CD8-positive, alpha-beta memory T cell (primary cell): Measurements from ENCODE around the gene REPS1. TPM values are rescaled to one million over a fixed set of nuclear protein-coding genes. Genes with fewer than 3 reads are reported as not detected.

Source experiments
- CTCF ChIA-PET: fragments of 350-600 bp; sonication (Branson Sonifier 250); formaldehyde crosslinking; loops from one replicate; lab custom pipeline; 2021; ENCODE audit warnings: antibody characterized with exemption; lab: Charles Lee
- POLR2A ChIA-PET: fragments of 350-600 bp; sonication (Branson Sonifier 250); formaldehyde crosslinking; loops from one replicate; lab custom pipeline; 2021; ENCODE audit warnings: antibody characterized with exemption; lab: Charles Lee
- DNase-seq, 5 donors: peaks; one replicate each; pipeline versions ENCODE4 v3.0.0 to v3.0.0-alpha.2; 2020 to 2022; ENCODE audit warnings: mixed read lengths in 1 of 5
- H3K27ac ChIP-seq: one replicate; pipeline ENCODE4 v1.7.0; 2013; ENCODE audit warnings: low read depth, mild to moderate bottlenecking, low read length, moderate library complexity
- H3K27me3 ChIP-seq: 2 replicates; pipeline ENCODE4 v1.7.0; 2013; ENCODE audit warnings: low read length, mild to moderate bottlenecking; ENCODE audit not compliant: insufficient read depth, poor library complexity, severe bottlenecking
- H3K36me3 ChIP-seq: 2 replicates; pipeline ENCODE4 v1.7.0; 2013; ENCODE audit warnings: mild to moderate bottlenecking, low read length, moderate library complexity; ENCODE audit not compliant: insufficient read depth
- H3K4me1 ChIP-seq: 2 replicates; pipeline ENCODE4 v1.7.0; 2013; ENCODE audit warnings: mild to moderate bottlenecking, low read length, moderate library complexity; ENCODE audit not compliant: insufficient read depth
- H3K4me3 ChIP-seq: 2 replicates; pipeline ENCODE4 v1.7.0; 2013; ENCODE audit warnings: mild to moderate bottlenecking, low read length
- H3K9me3 ChIP-seq: 2 replicates; pipeline ENCODE4 v1.7.0; 2013; ENCODE audit warnings: mild to moderate bottlenecking, low read length
- H3K27ac Mint-ChIP-seq, 8 donors: one replicate each; pipeline ENCODE4 v1.8.0; 2020 to 2021; ENCODE audit warnings: mixed read lengths in 8 of 8, mild to moderate bottlenecking in 6 of 8, inconsistent platforms in 3 of 8, moderate library complexity in 3 of 8
- H3K27me3 Mint-ChIP-seq, 2 donors: one replicate each; pipeline ENCODE4 v1.8.0; 2020 to 2021; ENCODE audit warnings: mixed read lengths in 2 of 2, mild to moderate bottlenecking in 1 of 2, moderate library complexity in 1 of 2
- H3K36me3 Mint-ChIP-seq, 3 donors: one replicate each; pipeline ENCODE4 v1.8.0; 2020 to 2021; ENCODE audit warnings: mixed read lengths in 3 of 3, inconsistent platforms in 1 of 3, mild to moderate bottlenecking in 1 of 3
- H3K4me1 Mint-ChIP-seq, 3 donors: one replicate each; pipeline ENCODE4 v1.8.0; 2020 to 2021; ENCODE audit warnings: mixed read lengths in 3 of 3, inconsistent platforms in 1 of 3, mild to moderate bottlenecking in 1 of 3
- H3K4me3 Mint-ChIP-seq, 7 donors: one replicate each; pipeline ENCODE4 v1.8.0; 2020 to 2021; ENCODE audit warnings: mixed read lengths in 7 of 7, mild to moderate bottlenecking in 6 of 7, moderate library complexity in 4 of 7, inconsistent platforms in 2 of 7
- H3K9me3 Mint-ChIP-seq, 5 donors: one replicate each; pipeline ENCODE4 v1.8.0; 2020 to 2022; ENCODE audit warnings: mixed read lengths in 5 of 5, mild to moderate bottlenecking in 3 of 5, moderate library complexity in 2 of 5, inconsistent platforms in 1 of 5
- polyA plus RNA-seq: library from polyadenylated mRNA; unstranded; fragments of 300-500 nt; fragmentation: Illumina TruSeq; gene quantifications from one replicate; pipeline ENCODE4 v1.2.3, GENCODE V29; 2021
- total RNA-seq, 2 experiments: library from RNA; stranded (reverse); gene quantifications; one replicate each; pipeline ENCODE4 v1.2.3, GENCODE V29; 2021

The REPS1 gene
- total and polyA plus RNA-seq, 3 experiments from 2014 or later = 37.3 to 69.5 (median 64.4) TPM

- no peaks in the 10 kb centered on the region for H3K27me3 Mint-ChIP-seq
- Histone ChIP-seq H3K9me3 (no peaks in the 10 kb centered on the region), H3K36me3 (no peaks in the 10 kb centered on the region), H3K27ac (no peak overlapping the region), H3K4me3 (no peak overlapping the region), H3K4me1 (peaks cover 29% of the 10 kb centered on the region), H3K27me3 (no peaks in the 10 kb centered on the region)
- peaks cover 66 to 91% (median 79%) of the 10 kb centered on the region in 3 donors for H3K4me1 Mint-ChIP-seq
- H3K36me3 Mint-ChIP-seq = peaks cover 0 to 4% (median 0%) of the 10 kb centered on the region in 3 donors
- no peaks in the 10 kb centered on the region for H3K9me3 Mint-ChIP-seq
- ChIA-PET POLR2A (no interaction called here), CTCF (interaction anchor here (0.7 kb wide), 1 partner anchor 30 kb away, joined by 4 read pairs; no protein-coding TSS in a partner anchor)
- no peak for DNase-seq
- H3K4me3 Mint-ChIP-seq = peak overlapping the region in 5 of 7 donors; percentile 2 to 30 (median 10)
- H3K27ac Mint-ChIP-seq = peak overlapping the region in 3 of 8 donors; percentile 23 to 30 (median 24)
These were observed 30.6 kb downstream of the REPS1 start for GRCh38 chr6:138957484-138957883.

GRCh38 chr6:138956244-138956924, 31.7 kb downstream of the REPS1 start:
- H3K27ac ChIP-seq = no peak overlapping the region
- no peaks in the 10 kb centered on the region for H3K9me3 ChIP-seq
- Mint-ChIP-seq H3K27me3 (no peaks in the 10 kb centered on the region), H3K4me1 (peaks cover 73 to 93% (median 86%) of the 10 kb centered on the region in 3 donors), H3K4me3 (peak overlapping the region in 1 of 7 donors; percentile 1), H3K36me3 (peaks cover 0 to 4% (median 0%) of the 10 kb centered on the region in 3 donors), H3K9me3 (no peaks in the 10 kb centered on the region), H3K27ac (peak overlapping the region in 5 of 8 donors; percentile 2 to 66 (median 39))
- H3K36me3 ChIP-seq = no peaks in the 10 kb centered on the region
- H3K4me3 ChIP-seq = no peak overlapping the region
- ChIA-PET POLR2A (no interaction called here), CTCF (interaction anchor here (1.0 kb wide), 1 partner anchor 31 kb away, joined by 3 read pairs; no protein-coding TSS in a partner anchor)
- H3K4me1 ChIP-seq = peaks cover 29% of the 10 kb centered on the region
- no peaks in the 10 kb centered on the region for H3K27me3 ChIP-seq
- no peak for DNase-seq

- ChIA-PET CTCF (no interaction called here), POLR2A (no interaction called here)
- peaks cover 70 to 91% (median 84%) of the 10 kb centered on the region in 3 donors for H3K4me1 Mint-ChIP-seq
- H3K36me3 Mint-ChIP-seq = peaks cover 0 to 4% (median 0%) of the 10 kb centered on the region in 3 donors
- no peak overlapping the region for H3K4me3 Mint-ChIP-seq
- H3K27me3 Mint-ChIP-seq = no peaks in the 10 kb centered on the region
- H3K27ac Mint-ChIP-seq = peak overlapping the region in 1 of 8 donors; percentile 12
- Histone ChIP-seq H3K36me3 (no peaks in the 10 kb centered on the region), H3K9me3 (no peaks in the 10 kb centered on the region), H3K4me1 (peaks cover 29% of the 10 kb centered on the region), H3K4me3 (no peak overlapping the region), H3K27ac (no peak overlapping the region), H3K27me3 (no peaks in the 10 kb centered on the region)
- no peaks in the 10 kb centered on the region for H3K9me3 Mint-ChIP-seq
- no peak for DNase-seq
These were observed 32.8 kb downstream of the REPS1 start for GRCh38 chr6:138955262-138955661.

- CTCF ChIA-PET = no interaction called here
- H3K27ac ChIP-seq = no peak overlapping the region
- H3K27me3 Mint-ChIP-seq = no peaks in the 10 kb centered on the region
- peak overlapping the region in 1 of 8 donors; percentile 25 for H3K27ac Mint-ChIP-seq
- POLR2A ChIA-PET = no interaction called here
- H3K36me3 Mint-ChIP-seq = peaks cover 0 to 4% (median 1%) of the 10 kb centered on the region in 3 donors
- no peak for DNase-seq
- H3K9me3 ChIP-seq = no peaks in the 10 kb centered on the region
- no peak overlapping the region for H3K4me3 ChIP-seq
- peaks cover 65 to 90% (median 87%) of the 10 kb centered on the region in 3 donors for H3K4me1 Mint-ChIP-seq
- H3K36me3 ChIP-seq = no peaks in the 10 kb centered on the region
- H3K4me1 ChIP-seq = peaks cover 15% of the 10 kb centered on the region
- no peaks in the 10 kb centered on the region for H3K27me3 ChIP-seq
- no peaks in the 10 kb centered on the region for H3K9me3 Mint-ChIP-seq
- H3K4me3 Mint-ChIP-seq = no peak overlapping the region
These were observed 34.6 kb downstream of the REPS1 start for GRCh38 chr6:138953451-138953850.

GRCh38 chr6:138948546-138949179, 39.4 kb downstream of the REPS1 start:
- H3K4me1 Mint-ChIP-seq = peaks cover 60 to 84% (median 74%) of the 10 kb centered on the region in 3 donors
- CTCF ChIA-PET = no interaction called here
- H3K27me3 Mint-ChIP-seq = no peaks in the 10 kb centered on the region
- H3K4me3 Mint-ChIP-seq = no peak overlapping the region
- peaks cover 4 to 30% (median 8%) of the 10 kb centered on the region in 3 donors for H3K36me3 Mint-ChIP-seq
- Histone ChIP-seq H3K27ac (no peak overlapping the region), H3K9me3 (no peaks in the 10 kb centered on the region), H3K36me3 (peaks cover 5% of the 10 kb centered on the region), H3K4me1 (peaks cover 18% of the 10 kb centered on the region), H3K4me3 (no peak overlapping the region), H3K27me3 (no peaks in the 10 kb centered on the region)
- no peaks in the 10 kb centered on the region for H3K9me3 Mint-ChIP-seq
- POLR2A ChIA-PET = no interaction called here
- no peak for DNase-seq
- H3K27ac Mint-ChIP-seq = peak overlapping the region in 6 of 8 donors; percentile 1 to 95 (median 55)

GRCh38 chr6:138948004-138948403, 40.0 kb downstream of the REPS1 start:
- no peak overlapping the region for H3K27ac ChIP-seq
- peaks cover 5% of the 10 kb centered on the region for H3K36me3 ChIP-seq
- H3K4me3 ChIP-seq = no peak overlapping the region
- POLR2A ChIA-PET = no interaction called here
- Mint-ChIP-seq H3K27me3 (no peaks in the 10 kb centered on the region), H3K36me3 (peaks cover 5 to 36% (median 8%) of the 10 kb centered on the region in 3 donors), H3K4me1 (peaks cover 53 to 80% (median 68%) of the 10 kb centered on the region in 3 donors), H3K27ac (peak overlapping the region in 3 of 8 donors; percentile 12 to 78 (median 60)), H3K4me3 (no peak overlapping the region), H3K9me3 (no peaks in the 10 kb centered on the region)
- H3K4me1 ChIP-seq = peaks cover 18% of the 10 kb centered on the region
- CTCF ChIA-PET = no interaction called here
- DNase-seq = no peak
- no peaks in the 10 kb centered on the region for H3K9me3 ChIP-seq
- H3K27me3 ChIP-seq = no peaks in the 10 kb centered on the region

- Histone ChIP-seq H3K4me1 (peaks cover 18% of the 10 kb centered on the region), H3K4me3 (no peak overlapping the region), H3K9me3 (no peaks in the 10 kb centered on the region), H3K27me3 (no peaks in the 10 kb centered on the region), H3K27ac (no peak overlapping the region), H3K36me3 (peaks cover 5% of the 10 kb centered on the region)
- DNase-seq = no peak
- Mint-ChIP-seq H3K36me3 (peaks cover 5 to 56% (median 10%) of the 10 kb centered on the region in 3 donors), H3K27me3 (no peaks in the 10 kb centered on the region), H3K4me1 (peaks cover 43 to 62% (median 54%) of the 10 kb centered on the region in 3 donors), H3K27ac (peak overlapping the region in 3 of 8 donors; percentile 23 to 79 (median 57)), H3K9me3 (no peaks in the 10 kb centered on the region), H3K4me3 (no peak overlapping the region)
- ChIA-PET CTCF (interaction anchor here (1.4 kb wide), 1 partner anchor 180 kb away, joined by 3 read pairs; no protein-coding TSS in a partner anchor), POLR2A (no interaction called here)
These were observed 42.7 kb downstream of the REPS1 start for GRCh38 chr6:138945354-138945753.

GRCh38 chr6:138944412-138944811, 43.6 kb downstream of the REPS1 start:
- ChIA-PET CTCF (interaction anchor here (1.3 kb wide), 1 partner anchor 44 kb away, joined by 3 read pairs; the partner anchor contains the start of gene REPS1), POLR2A (no interaction called here)
- Mint-ChIP-seq H3K9me3 (no peaks in the 10 kb centered on the region), H3K36me3 (peaks cover 5 to 61% (median 10%) of the 10 kb centered on the region in 3 donors), H3K4me1 (peaks cover 39 to 54% (median 45%) of the 10 kb centered on the region in 3 donors), H3K27me3 (no peaks in the 10 kb centered on the region), H3K4me3 (peak overlapping the region in 1 of 7 donors; percentile 37), H3K27ac (peak overlapping the region in 4 of 8 donors; percentile 47 to 92 (median 56))
- H3K27ac ChIP-seq = no peak overlapping the region
- H3K4me3 ChIP-seq = no peak overlapping the region
- peak in 3 of 5 donors; percentile 40 to 51 (median 47) for DNase-seq
- H3K4me1 ChIP-seq = peaks cover 18% of the 10 kb centered on the region
- peaks cover 5% of the 10 kb centered on the region for H3K36me3 ChIP-seq
- H3K9me3 ChIP-seq = no peaks in the 10 kb centered on the region
- no peaks in the 10 kb centered on the region for H3K27me3 ChIP-seq
